CD4-positive, alpha-beta T cell treated with Interleukin-2 at 100 ng/mL for 4 hours (primary cell): ENCODE results near the gene VAPA.

ENCODE experiments used
- DNase-seq: peaks from one replicate; pipeline ENCODE4 v3.0.0-alpha.2; 2020; ENCODE audit warnings: low spot score

Gene VAPA

GRCh38 chr18:9914584-9915290 is 921 bp downstream of the VAPA start:
- peak; percentile 77 for DNase-seq

GRCh38 chr18:9915291-9916076 is 1.7 kb downstream of the VAPA start:
- no peak for DNase-seq

- DNase-seq = no peak
Measured at GRCh38 chr18:9916077-9916639, 2.3 kb downstream of the VAPA start.

DNA sequence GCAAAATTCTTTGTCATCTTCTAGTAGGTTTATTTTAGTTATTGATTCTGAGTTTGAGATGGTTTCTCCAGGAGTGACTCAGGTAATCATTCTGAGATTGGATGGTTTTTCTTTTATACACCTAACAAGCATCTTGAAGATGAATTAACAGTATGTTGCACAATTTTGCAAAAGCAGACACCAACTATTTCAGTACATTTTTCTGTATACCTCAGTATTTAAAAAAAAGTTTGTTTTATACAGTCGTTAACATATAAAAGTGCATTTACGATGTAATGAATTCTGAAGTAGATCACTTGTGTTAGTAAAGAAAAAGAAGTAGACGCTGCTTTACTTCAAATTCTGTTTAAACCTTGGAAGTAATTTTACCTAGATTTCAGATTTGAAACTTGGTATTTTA is 3.0 kb downstream of the VAPA start:
- DNase-seq = no peak

GRCh38 chr18:9918016-9918680 is 4.3 kb downstream of the VAPA start:
- no peak for DNase-seq

- no peak for DNase-seq
Measured at GRCh38 chr18:9919564-9920232, 5.9 kb downstream of the VAPA start.

DNA sequence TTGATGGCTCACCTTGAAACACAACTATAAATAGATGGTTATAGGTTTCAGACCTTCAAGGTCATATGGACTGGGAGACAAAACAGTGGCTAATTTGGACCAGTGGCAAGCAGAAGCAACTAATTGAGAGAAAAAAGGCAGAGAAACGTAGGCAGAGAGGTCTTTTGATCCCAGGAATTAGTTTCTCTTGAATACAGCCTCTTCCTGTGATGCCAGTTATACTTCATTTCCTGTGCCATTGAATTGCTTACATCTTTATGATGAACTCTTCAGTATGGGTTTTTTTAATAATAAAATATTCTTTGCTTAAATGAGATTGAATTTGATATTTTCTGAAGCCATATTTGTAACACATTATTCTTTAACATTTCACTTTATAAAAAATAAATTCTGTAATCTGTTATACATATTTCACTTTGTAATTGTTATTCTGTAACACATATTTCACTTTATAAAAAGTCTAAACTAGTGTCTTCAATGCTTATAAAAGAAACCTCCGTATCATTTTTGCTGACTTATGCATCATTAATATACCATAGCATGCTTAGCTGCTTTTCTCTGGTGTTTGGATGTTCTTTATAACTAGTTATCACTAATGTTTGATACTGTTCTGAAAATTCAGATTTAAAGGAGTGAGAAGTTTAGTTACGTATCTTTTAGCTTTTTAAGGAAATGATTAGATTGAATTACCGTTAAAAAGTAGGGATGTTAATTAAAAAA is 8.9 kb downstream of the VAPA start:
- no peak for DNase-seq

- no peak for DNase-seq
Measured at GRCh38 chr18:9924371-9924943, 10.6 kb downstream of the VAPA start.

DNA sequence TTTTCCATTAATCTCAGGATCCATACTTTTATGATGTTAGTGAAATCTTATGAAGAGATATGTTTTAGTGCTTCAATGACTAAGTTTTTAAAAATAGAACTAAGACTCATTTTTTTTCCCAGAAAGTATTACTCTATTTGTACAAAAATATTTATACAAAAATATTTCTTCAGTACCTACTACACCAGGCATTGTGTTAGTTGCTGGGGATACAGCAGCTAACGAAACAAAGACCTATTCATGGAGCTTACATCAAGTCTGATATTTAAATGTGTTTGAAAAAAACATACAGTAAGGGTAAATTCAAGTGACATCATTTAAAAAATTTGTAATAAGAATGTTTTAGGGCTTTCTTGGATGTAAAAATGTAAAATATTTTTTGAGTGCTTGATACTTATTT is 11.6 kb downstream of the VAPA start:
- DNase-seq = no peak

- DNase-seq = no peak
Measured at GRCh38 chr18:9925795-9926194, 12.0 kb downstream of the VAPA start.

DNA sequence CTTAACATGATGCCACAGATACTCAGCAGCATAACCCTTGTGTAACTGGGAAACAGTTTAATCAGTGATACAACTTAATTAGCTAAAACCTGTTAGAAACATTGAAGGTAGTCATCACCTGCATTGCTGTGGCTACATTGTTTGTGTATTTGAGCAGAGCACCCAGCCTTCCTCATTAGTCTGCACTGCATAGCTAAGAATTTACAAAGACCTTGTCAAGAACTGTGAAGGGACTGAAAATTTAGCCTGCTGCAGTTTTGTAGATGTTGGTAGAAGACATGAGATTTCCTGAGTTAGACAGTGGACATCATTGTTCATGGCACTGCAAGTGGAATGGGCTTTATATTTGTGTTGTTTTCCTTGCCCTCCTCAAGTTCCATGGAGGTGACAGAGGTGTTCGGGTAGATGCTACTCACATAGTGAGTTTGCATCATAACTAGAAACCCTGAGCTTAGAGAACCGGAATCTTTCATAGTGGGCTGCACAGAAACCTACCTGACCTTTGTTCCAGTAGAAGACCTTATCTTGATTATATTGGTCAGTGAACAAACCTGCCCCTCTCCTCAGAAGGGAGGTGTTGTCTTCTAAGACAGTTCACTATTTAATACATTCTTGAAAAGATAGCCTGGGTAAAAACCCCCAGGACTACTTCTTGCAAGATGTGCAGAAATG is 12.5 kb downstream of the VAPA start:
- no peak for DNase-seq

DNA sequence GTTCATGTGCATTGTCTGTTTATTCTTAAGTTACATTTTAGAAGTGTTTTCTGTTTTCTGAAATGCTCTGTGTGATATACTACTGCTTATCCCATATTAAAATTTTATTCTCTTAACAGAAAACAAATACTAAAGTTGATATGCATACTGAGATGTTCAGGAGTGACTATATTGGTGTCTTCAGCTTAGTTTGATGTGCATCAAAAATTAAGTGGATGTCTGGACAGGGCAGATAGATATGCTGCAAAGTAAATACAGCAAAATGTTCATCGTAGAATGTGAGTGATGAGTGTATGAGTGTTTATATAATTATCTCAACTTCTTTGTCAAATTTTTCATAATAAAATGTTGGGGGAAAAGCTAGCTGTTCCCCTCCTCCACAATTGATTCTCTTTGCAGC is 13.2 kb downstream of the VAPA start:
- no peak for DNase-seq

- DNase-seq = no peak
Measured at GRCh38 chr18:9927392-9928063, 13.7 kb downstream of the VAPA start.

DNA sequence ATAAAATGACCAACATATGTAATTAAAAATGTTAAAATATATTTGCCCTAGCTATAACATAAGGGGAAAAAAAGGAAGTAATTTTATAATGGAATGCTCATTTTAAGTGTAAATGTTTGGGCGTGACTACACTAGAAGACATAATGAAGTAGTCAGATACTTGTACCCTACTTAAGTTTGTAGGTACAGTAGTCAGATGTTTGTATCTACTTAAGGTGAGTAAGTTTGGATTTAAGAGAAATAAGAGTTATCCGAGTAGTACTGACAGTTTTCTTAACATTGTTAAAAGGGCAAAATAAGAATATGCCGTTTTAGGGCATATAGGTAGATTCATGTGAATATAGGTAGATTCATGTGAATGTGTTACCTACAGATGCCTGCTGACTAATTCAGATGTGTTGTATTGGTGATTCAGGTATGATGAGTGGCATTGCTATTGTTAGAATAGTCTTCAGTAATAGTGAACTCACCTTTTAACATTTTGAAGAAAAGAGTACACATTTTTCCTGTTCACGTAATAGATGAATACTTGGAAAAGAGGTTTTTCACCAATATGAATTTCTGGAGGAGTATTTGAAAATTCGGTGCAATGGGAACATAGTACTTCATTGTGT is 14.9 kb downstream of the VAPA start:
- DNase-seq = no peak

- DNase-seq = no peak
Measured at GRCh38 chr18:9930299-9930884, 16.6 kb downstream of the VAPA start.

DNA sequence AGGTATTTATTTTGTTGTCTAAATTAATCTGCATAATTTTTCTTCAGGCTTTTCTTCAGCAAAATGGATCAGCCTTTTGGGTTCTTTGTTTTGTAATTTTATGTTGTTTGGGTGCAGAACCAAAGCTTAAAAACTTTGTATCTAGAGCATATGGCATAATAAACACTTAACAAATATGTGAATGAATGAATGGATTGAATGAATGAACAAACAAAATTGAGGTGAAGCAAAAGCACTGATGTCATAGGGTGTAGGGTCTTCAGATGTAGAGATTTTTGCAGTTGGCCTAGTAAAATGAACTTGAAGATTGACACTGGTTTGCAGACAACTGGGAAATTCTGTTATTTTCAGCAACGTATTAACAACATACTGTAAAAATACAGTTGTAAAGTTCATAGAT is 17.3 kb downstream of the VAPA start:
- no peak for DNase-seq

GRCh38 chr18:9931678-9932077 is 17.9 kb downstream of the VAPA start:
- no peak for DNase-seq

GRCh38 chr18:9933865-9934264 is 20.0 kb downstream of the VAPA start:
- DNase-seq = no peak

DNA sequence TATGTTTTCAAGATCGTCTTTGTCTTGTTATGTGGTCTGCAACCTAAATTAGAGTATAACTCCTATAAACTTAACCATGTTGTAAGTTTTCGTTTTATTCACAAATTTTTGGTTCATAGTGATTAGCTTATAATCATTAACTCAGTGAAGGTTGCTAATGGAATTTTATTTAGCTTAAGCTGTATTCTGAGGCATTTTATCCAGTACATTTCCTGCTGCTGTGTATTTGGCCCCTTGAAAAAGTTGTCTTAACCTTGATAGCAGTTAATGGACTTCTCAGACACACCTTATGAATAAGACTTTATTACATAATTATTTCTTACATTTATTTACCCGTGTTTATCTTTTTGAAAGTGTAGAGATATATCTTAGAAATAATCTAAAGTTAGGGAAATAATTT is 20.5 kb downstream of the VAPA start:
- no peak for DNase-seq
